ENCODE results near the gene EFHC1. TPM values are rescaled to one million over a fixed set of nuclear protein-coding genes. Genes with fewer than 3 reads are reported as not detected.

Gene EFHC1
- total and polyA plus RNA-seq, 2 of the 13 experiments (the other 11 are each of a cell fraction or from before 2014, with no cell fraction given) = 23.4 to 29.5 TPM

- peaks cover 84% of the 10 kb centered on the region for H3K79me2 ChIP-seq (ENCODE audit: insufficient read depth, low read length)
- BruUV-seq (replicated peaks) = no TSS peak
- no peak overlapping the region for H3K4me3 ChIP-seq (replicated peaks in 1 of 3; ENCODE audit: insufficient read depth in 1 of 3, low read depth in 2 of 3, low read length in 3 of 3)
- FAIRE-seq (no peak), DNase-seq (ENCODE audit: low spot score) (no peak), ATAC-seq (no peak)
- 90% methylated on average over 7 of the region's 7 CpGs for WGBS (ENCODE audit: low lambda C conversion rate)
- H3K4me2 ChIP-seq (ENCODE audit: low read depth, low read length) = no peak overlapping the region; the same call in 1 of the 2 replicates
- intact Hi-C loops (cut with micrococcal nuclease; ENCODE audit: unreplicated experiment) (no loop called here), in situ Hi-C loops (cut with HindIII; ENCODE audit: extremely low pct_ligation_motif_present, low pct_unique_long_range_greater_than_20kb) (no loop called here)
- peaks cover 13% of the 10 kb centered on the region for H4K20me1 ChIP-seq (ENCODE audit: insufficient read depth, low read length)
- H3K4me1 ChIP-seq (ENCODE audit: insufficient read depth, low read length) = peaks cover 100% of the 10 kb centered on the region
- ChIA-PET CTCF (ENCODE audit: low intra/inter-chr PET ratio, low total read pairs) (no interaction called here), POLR2A (interaction anchor here (0.8 to 4.6 kb wide), 3 partner anchors 28 to 50 kb away, joined by 3 to 24 read pairs (median 3); partner anchors contain the start of gene TRAM2)
- no peak overlapping the region for H2AFZ ChIP-seq (ENCODE audit: low read length)
- H3K27ac ChIP-seq (ENCODE audit: extremely low read length, insufficient read depth, low read length) = peak overlapping the region; percentile 23
- H3K9ac ChIP-seq (ENCODE audit: insufficient read depth, low read depth, low read length) = no peak overlapping the region; the same call in 1 of the 2 replicates
- H3K27me3 ChIP-seq (ENCODE audit: control insufficient read depth in 1 of 2, insufficient read depth in 2 of 2, low read length in 2 of 2) = no peaks in the 10 kb centered on the region
- no peak for TF ChIP-seq EP300 (IDR thresholded peaks at IDR 0.05; ENCODE audit: low read depth in 2 of 2, low read length in 2 of 2)
- no peak for TF ChIP-seq EP300 (CRISPR knock-in tag; IDR thresholded peaks at IDR 0.05; ENCODE audit: borderline replicate concordance)
- no peak for TF ChIP-seq HINFP (CRISPR knock-in tag; IDR thresholded peaks at IDR 0.05; ENCODE audit: low read depth)
- H3K36me3 ChIP-seq (replicated peaks in 1 of 2; ENCODE audit: control insufficient read depth in 1 of 2, insufficient read depth in 2 of 2, low read length in 2 of 2) = peaks cover 4 to 15% of the 10 kb centered on the region in 2 experiments
- no peaks in the 10 kb centered on the region for H3K9me3 ChIP-seq (ENCODE audit: low read length)
These were observed 128.2 kb downstream of the EFHC1 start for GRCh38 chr6:52548353-52548713.

GRCh38 chr6:52548999-52549398, 128.9 kb downstream of the EFHC1 start:
- H3K4me3 ChIP-seq (replicated peaks in 1 of 3; ENCODE audit: insufficient read depth in 1 of 3, low read depth in 2 of 3, low read length in 3 of 3) = no peak overlapping the region
- H3K79me2 ChIP-seq (ENCODE audit: insufficient read depth, low read length) = peaks cover 87% of the 10 kb centered on the region
- H2AFZ ChIP-seq (ENCODE audit: low read length) = no peak overlapping the region
- H3K27me3 ChIP-seq (ENCODE audit: control insufficient read depth in 1 of 2, insufficient read depth in 2 of 2, low read length in 2 of 2) = no peaks in the 10 kb centered on the region
- ChIA-PET POLR2A (interaction anchor here (1.6 to 4.6 kb wide), 2 partner anchors 27 to 31 kb away, joined by 3 to 24 read pairs; partner anchors contain the start of gene TRAM2), CTCF (ENCODE audit: low intra/inter-chr PET ratio, low total read pairs) (no interaction called here)
- peak overlapping the region; percentile 23 for H3K27ac ChIP-seq (ENCODE audit: extremely low read length, insufficient read depth, low read length)
- 96% methylated on average over 5 of the region's 5 CpGs for WGBS (ENCODE audit: low lambda C conversion rate)
- FAIRE-seq (no peak), ATAC-seq (no peak), DNase-seq (ENCODE audit: low spot score) (no peak)
- peaks cover 100% of the 10 kb centered on the region for H3K4me1 ChIP-seq (ENCODE audit: insufficient read depth, low read length)
- peaks cover 17% of the 10 kb centered on the region for H4K20me1 ChIP-seq (ENCODE audit: insufficient read depth, low read length)
- intact Hi-C loops (cut with micrococcal nuclease; ENCODE audit: unreplicated experiment) = no loop called here
- H3K36me3 ChIP-seq (replicated peaks in 1 of 2; ENCODE audit: control insufficient read depth in 1 of 2, insufficient read depth in 2 of 2, low read length in 2 of 2) = peaks cover 6 to 15% of the 10 kb centered on the region in 2 experiments
- no peaks in the 10 kb centered on the region for H3K9me3 ChIP-seq (ENCODE audit: low read length)
- in situ Hi-C loops (cut with HindIII; ENCODE audit: extremely low pct_ligation_motif_present, low pct_unique_long_range_greater_than_20kb) = no loop called here
- BruUV-seq (replicated peaks) = no TSS peak
- no peak overlapping the region; the same call in 1 of the 2 replicates for H3K9ac ChIP-seq (ENCODE audit: insufficient read depth, low read depth, low read length)
- H3K4me2 ChIP-seq (ENCODE audit: low read depth, low read length) = no peak overlapping the region
- no peak for TF ChIP-seq ARID5B (CRISPR knock-in tag; IDR thresholded peaks at IDR 0.05)
- TF ChIP-seq MAFG (CRISPR knock-in tag; IDR thresholded peaks at IDR 0.05) = no peak
- TF ChIP-seq HNRNPK (IDR thresholded peaks at IDR 0.05; ENCODE audit: low read depth, low read length, poor library complexity, severe bottlenecking) = peak; percentile 89
- TF ChIP-seq PCBP2 (optimal IDR thresholded peaks at IDR 0.05; ENCODE audit: low read depth, low read length, poor library complexity, severe bottlenecking) = peak; percentile 77
- no peak for TF ChIP-seq ZNF496 (CRISPR knock-in tag; IDR thresholded peaks at IDR 0.05; ENCODE audit: insufficient replicate concordance)
- no peak for TF ChIP-seq ZNF414 (CRISPR knock-in tag; IDR thresholded peaks at IDR 0.05)
